H9 (cell line): ENCODE results near the gene KRTAP20-4. TPM values are rescaled to one million over a fixed set of nuclear protein-coding genes. Genes with fewer than 3 reads are reported as not detected.

ENCODE experiments used
- DNase-seq: peaks from one replicate; pipeline ENCODE4 v3.0.0-alpha.2; 2017
- H2AFZ ChIP-seq: one replicate; pipeline ENCODE4 v1.6.1; 2013; ENCODE audit warnings: mild to moderate bottlenecking, low read length, control low read depth, moderate library complexity
- H2AK5ac ChIP-seq: 2 replicates; pipeline ENCODE4 v1.6.1; 2013; ENCODE audit warnings: low read length, control low read depth, mixed read lengths; ENCODE audit not compliant: insufficient read length
- H2BK120ac ChIP-seq: one replicate; pipeline ENCODE4 v1.6.1; 2013; ENCODE audit warnings: low read depth, mild to moderate bottlenecking, low read length, control low read depth, inconsistent platforms; ENCODE audit not compliant: poor library complexity, severe bottlenecking
- H2BK12ac ChIP-seq: 2 replicates; pipeline ENCODE4 v1.6.1; 2013; ENCODE audit warnings: low read length, control low read depth, mixed read lengths, low read depth; ENCODE audit not compliant: insufficient read length
- H2BK15ac ChIP-seq: 2 replicates; pipeline ENCODE4 v1.6.1; 2013; ENCODE audit warnings: low read depth, low read length, control low read depth
- H2BK20ac ChIP-seq: one replicate; pipeline ENCODE4 v1.6.1; 2013; ENCODE audit warnings: low read depth, mild to moderate bottlenecking, low read length, control low read depth, inconsistent platforms; ENCODE audit not compliant: poor library complexity, severe bottlenecking
- H2BK5ac ChIP-seq: 2 replicates; pipeline ENCODE4 v1.6.1; 2013; ENCODE audit warnings: low read length, control low read depth, mixed read lengths; ENCODE audit not compliant: insufficient read length
- H3K14ac ChIP-seq: 2 replicates; pipeline ENCODE4 v1.6.1; 2013; ENCODE audit warnings: low read length, control low read depth; ENCODE audit not compliant: insufficient read depth
- H3K18ac ChIP-seq: 2 replicates; pipeline ENCODE4 v1.6.1; 2013; ENCODE audit warnings: low read depth, mild to moderate bottlenecking, mixed read lengths, low read length, control low read depth; ENCODE audit not compliant: insufficient read length
- H3K23ac ChIP-seq: 2 replicates; pipeline ENCODE4 v1.6.1; 2013; ENCODE audit warnings: low read length, control low read depth, mixed read lengths, low read depth; ENCODE audit not compliant: insufficient read length
- H3K23me2 ChIP-seq: 2 replicates; pipeline ENCODE4 v1.6.1; 2013; ENCODE audit warnings: low read depth, mild to moderate bottlenecking, mixed read lengths, low read length, control low read depth; ENCODE audit not compliant: insufficient read length, poor library complexity, severe bottlenecking
- H3K27ac ChIP-seq: 2 replicates; pipeline ENCODE4 v1.5.1; 2013; ENCODE audit warnings: low read length, control low read depth, mixed read lengths, low read depth; ENCODE audit not compliant: insufficient read length
- H3K27me3 ChIP-seq: 2 replicates; pipeline ENCODE4 v1.6.1; 2013; ENCODE audit warnings: low read length, control low read depth, inconsistent platforms; ENCODE audit not compliant: insufficient read depth
- H3K4ac ChIP-seq: 2 replicates; pipeline ENCODE4 v1.6.1; 2013; ENCODE audit warnings: low read depth, mild to moderate bottlenecking, control low read depth, inconsistent platforms, low read length, moderate library complexity
- H3K4me1 ChIP-seq: 2 replicates; pipeline ENCODE4 v1.6.1; 2013; ENCODE audit warnings: low read length, control low read depth, inconsistent platforms; ENCODE audit not compliant: insufficient read depth
- H3K4me2 ChIP-seq: 2 replicates; pipeline ENCODE4 v1.6.1; 2013; ENCODE audit warnings: low read length, control low read depth, mixed read lengths; ENCODE audit not compliant: insufficient read length, insufficient read depth
- H3K56ac ChIP-seq: 2 replicates; pipeline ENCODE4 v1.6.1; 2013; ENCODE audit warnings: low read depth, mild to moderate bottlenecking, mixed read lengths, low read length, control low read depth; ENCODE audit not compliant: insufficient read length
- H3K79me1 ChIP-seq: 2 replicates; pipeline ENCODE4 v1.6.1; 2013; ENCODE audit warnings: low read depth, mild to moderate bottlenecking, moderate library complexity, low read length, control low read depth, inconsistent platforms; ENCODE audit not compliant: insufficient read depth, poor library complexity, severe bottlenecking
- H3K79me2 ChIP-seq: 2 replicates; pipeline ENCODE4 v1.6.1; 2013; ENCODE audit warnings: low read length, control low read depth, inconsistent platforms; ENCODE audit not compliant: insufficient read depth
- H3K9ac ChIP-seq: 2 replicates; pipeline ENCODE4 v1.6.1; 2013; ENCODE audit warnings: low read length, control low read depth, mixed read lengths; ENCODE audit not compliant: insufficient read length; ENCODE audit errors: extremely low read depth
- H3K9me3 ChIP-seq: one replicate; pipeline ENCODE4 v1.6.1; 2013; ENCODE audit warnings: low read depth, low read length, inconsistent platforms; ENCODE audit not compliant: control insufficient read depth
- H3T11ph ChIP-seq: one replicate; pipeline ENCODE4 v1.6.1; 2013; ENCODE audit warnings: mild to moderate bottlenecking, low read length, control low read depth, inconsistent platforms
- H4K20me1 ChIP-seq: one replicate; pipeline ENCODE4 v1.6.1; 2013; ENCODE audit not compliant: control insufficient read depth, insufficient read length, insufficient read depth
- H4K5ac ChIP-seq: 2 replicates; pipeline ENCODE4 v1.6.1; 2013; ENCODE audit warnings: low read depth, mild to moderate bottlenecking, mixed read lengths, low read length, control low read depth; ENCODE audit not compliant: insufficient read length
- H4K8ac ChIP-seq: replicated peaks from 2 replicates; pipeline ENCODE4 v1.6.1; 2013; ENCODE audit warnings: low read length, control low read depth, mixed read lengths, low read depth; ENCODE audit not compliant: insufficient read length
- H4K91ac ChIP-seq: 2 replicates; pipeline ENCODE4 v1.6.1; 2013; ENCODE audit warnings: low read depth, mild to moderate bottlenecking, moderate library complexity, mixed read lengths, low read length, control low read depth; ENCODE audit not compliant: insufficient read length
- H3K27ac Mint-ChIP-seq, 3 experiments: 2 replicates in 2 of 3; 3 replicates in 1 of 3; pipeline ENCODE4 v1.8.0; 2020 to 2021; ENCODE audit warnings: mixed read lengths in 3 of 3, mild to moderate bottlenecking in 1 of 3, moderate library complexity in 1 of 3
- H3K27me3 Mint-ChIP-seq: 2 replicates; pipeline ENCODE4 v1.8.0; 2021; ENCODE audit warnings: low read depth, mild to moderate bottlenecking, moderate library complexity, mixed read lengths
- H3K36me3 Mint-ChIP-seq, 3 experiments: 2 replicates in 2 of 3; 3 replicates in 1 of 3; pipeline ENCODE4 v1.8.0; 2020 to 2021; ENCODE audit warnings: low read depth in 3 of 3, mixed read lengths in 3 of 3; ENCODE audit not compliant: insufficient read depth in 1 of 3
- H3K4me1 Mint-ChIP-seq, 2 experiments: 2 replicates each; pipeline ENCODE4 v1.8.0; 2020; ENCODE audit warnings: mixed read lengths in 2 of 2
- H3K4me3 Mint-ChIP-seq, 2 experiments: 2 replicates in 1 of 2; 3 replicates in 1 of 2; pipeline ENCODE4 v1.8.0; 2020 to 2021; ENCODE audit warnings: mild to moderate bottlenecking in 2 of 2, mixed read lengths in 2 of 2, moderate library complexity in 1 of 2
- H3K9me3 Mint-ChIP-seq, 2 experiments: 2 replicates in 1 of 2; 3 replicates in 1 of 2; pipeline ENCODE4 v1.8.0; 2020; ENCODE audit warnings: mild to moderate bottlenecking in 2 of 2, mixed read lengths in 2 of 2, moderate library complexity in 1 of 2
- CTCF ChIP-seq: fragments of 200-600 bp; sonication (generic); conservative IDR thresholded peaks from 3 replicates; pipeline ENCODE4 v1.8.0; 2021; ENCODE audit warnings: antibody characterized with exemption, mild to moderate bottlenecking
- WGBS: extraction: QIAGEN DNeasy Blood & Tissue Kit; methylation state at CpG from one replicate; pipeline ENCODE4 v1.1.7; 2013; ENCODE audit warnings: missing lambda C conversion rate, low lambda C conversion rate, mixed read lengths; ENCODE audit not compliant: insufficient read length; ENCODE audit errors: extremely low coverage; 5-methylcytosine and 5-hydroxymethylcytosine counted together
- total RNA-seq: library from RNA; stranded (reverse); gene quantifications from 2 replicates; pipeline ENCODE4 v1.2.1, GENCODE V29; 2021

The KRTAP20-4 gene
- total RNA-seq, 1 experiment from 2014 or later, result not detected

GRCh38 chr21:30598802-30599201 lies 21.6 kb upstream of the KRTAP20-4 start, which contains the start of gene KRTAP6-2:
KRTAP6-2 (minus strand) TSS chr21:30598902; CDS start chr21:30598874, 28 bp downstream.
- H2BK12ac ChIP-seq, result no peak within 1 kb of the TSS
- no peak within 1 kb of the TSS for H2AFZ ChIP-seq
- no peak within 1 kb of the TSS for H4K5ac ChIP-seq
- WGBS, result no CpG with 5 or more reads among the region's 6 CpGs
- no peaks in the 10 kb centered on the region for H3K4me1 ChIP-seq
- peaks cover 0 to 18% (median 0%) of the 10 kb centered on the region in 3 experiments; a peak in 2 of 7 replicates for H3K36me3 Mint-ChIP-seq
- no peak within 1 kb of the TSS for H3T11ph ChIP-seq
- H3K27me3 ChIP-seq, result no peaks in the 10 kb centered on the region
- no peak within 1 kb of the TSS for H3K14ac ChIP-seq
- no peak within 1 kb of the TSS for H3K9ac ChIP-seq
- H3K4me3 Mint-ChIP-seq, result no peak within 1 kb of the TSS
- no peaks in the 10 kb centered on the region for H4K20me1 ChIP-seq
- no peak within 1 kb of the TSS for H2BK20ac ChIP-seq
- no peak within 1 kb of the TSS for H2BK15ac ChIP-seq
- no peak within 1 kb of the TSS for H3K23ac ChIP-seq
- no peak within 1 kb of the TSS for H3K56ac ChIP-seq
- no peak within 1 kb of the TSS for H3K27ac ChIP-seq
- H3K4me2 ChIP-seq, result no peak within 1 kb of the TSS
- H3K79me1 ChIP-seq, result no peaks in the 10 kb centered on the region
- DNase-seq, result no peak
- peaks cover 0 to 24% of the 10 kb centered on the region in 2 experiments; a peak in 2 of 5 replicates for H3K9me3 Mint-ChIP-seq
- H3K4ac ChIP-seq, result no peak within 1 kb of the TSS
- no peaks in the 10 kb centered on the region for H3K79me2 ChIP-seq
- H3K4me1 Mint-ChIP-seq, result no peaks in the 10 kb centered on the region
- no peak within 1 kb of the TSS for H3K27ac Mint-ChIP-seq
- no peak within 1 kb of the TSS for H4K8ac ChIP-seq
- H4K91ac ChIP-seq, result no peak within 1 kb of the TSS
- H3K18ac ChIP-seq, result no peak within 1 kb of the TSS
- TF ChIP-seq CTCF, result no peak
- no peaks in the 10 kb centered on the region for H3K27me3 Mint-ChIP-seq
- no peak within 1 kb of the TSS for H2BK120ac ChIP-seq
- no peak within 1 kb of the TSS for H2BK5ac ChIP-seq
- no peaks in the 10 kb centered on the region for H3K23me2 ChIP-seq
- H2AK5ac ChIP-seq, result no peak within 1 kb of the TSS
- no peaks in the 10 kb centered on the region for H3K9me3 ChIP-seq
